Trophoblast cell (in vitro differentiated cells and primary cell): Measurements from ENCODE around the gene TCFL5.
A peak's percentile ranks its signal among the peaks of the same experiment; 100 is the strongest.

Source experiments
- DNase-seq, 2 donors: peaks; one replicate each; pipeline ENCODE4 v3.0.0-alpha.2; 2016
- H2AFZ ChIP-seq: 2 replicates; pipeline ENCODE4 v1.6.1; 2013; ENCODE audit warnings: low read length, moderate library complexity, mild to moderate bottlenecking; ENCODE audit not compliant: insufficient read depth, poor library complexity
- H2AK5ac ChIP-seq: 2 replicates; pipeline ENCODE4 v1.6.1; 2013; ENCODE audit warnings: mild to moderate bottlenecking, low read length
- H2BK120ac ChIP-seq: 2 replicates; pipeline ENCODE4 v1.6.1; 2013; ENCODE audit warnings: low read length, mild to moderate bottlenecking, moderate library complexity; ENCODE audit not compliant: insufficient read depth, poor library complexity
- H2BK12ac ChIP-seq: 2 replicates; pipeline ENCODE4 v1.6.1; 2013; ENCODE audit warnings: mild to moderate bottlenecking, low read length, moderate library complexity
- H2BK5ac ChIP-seq: 2 replicates; pipeline ENCODE4 v1.6.1; 2013; ENCODE audit warnings: low read length, low read depth, moderate library complexity, mild to moderate bottlenecking; ENCODE audit not compliant: poor library complexity
- H3K14ac ChIP-seq: 2 replicates; pipeline ENCODE4 v1.6.1; 2013; ENCODE audit warnings: mild to moderate bottlenecking, low read length
- H3K18ac ChIP-seq: 2 replicates; pipeline ENCODE4 v1.6.1; 2013; ENCODE audit warnings: mild to moderate bottlenecking, low read length
- H3K23ac ChIP-seq: 2 replicates; pipeline ENCODE4 v1.6.1; 2013; ENCODE audit warnings: low read length
- H3K27ac ChIP-seq: 2 replicates; pipeline ENCODE4 v1.5.1; 2013; ENCODE audit warnings: low read depth, mild to moderate bottlenecking, inconsistent platforms, low read length, moderate library complexity
- H3K27me3 ChIP-seq: 2 replicates; pipeline ENCODE4 v1.6.1; 2013; ENCODE audit warnings: inconsistent platforms, mild to moderate bottlenecking, low read length, moderate library complexity; ENCODE audit not compliant: insufficient read depth
- H3K36me3 ChIP-seq, 2 experiments: 1 replicate in 1 of 2; 2 replicates in 1 of 2; pipeline ENCODE4 v1.6.1; 2013; ENCODE audit warnings: low read length in 2 of 2, mild to moderate bottlenecking in 2 of 2, moderate library complexity in 1 of 2; ENCODE audit not compliant: insufficient read depth in 2 of 2, control insufficient read depth in 1 of 2
- H3K4ac ChIP-seq: 2 replicates; pipeline ENCODE4 v1.6.1; 2013; ENCODE audit warnings: low read depth, mild to moderate bottlenecking, low read length, moderate library complexity
- H3K4me1 ChIP-seq, 2 experiments: 1 replicate in 1 of 2; 2 replicates in 1 of 2; pipeline ENCODE4 v1.6.1; 2013; ENCODE audit warnings: low read length in 2 of 2, mild to moderate bottlenecking in 2 of 2, moderate library complexity in 1 of 2; ENCODE audit not compliant: insufficient read depth in 2 of 2, control insufficient read depth in 1 of 2
- H3K4me2 ChIP-seq: 2 replicates; pipeline ENCODE4 v1.6.1; 2013; ENCODE audit warnings: inconsistent platforms, mild to moderate bottlenecking, low read length, moderate library complexity
- H3K4me3 ChIP-seq: 2 replicates; pipeline ENCODE4 v1.5.1; 2013; ENCODE audit warnings: mild to moderate bottlenecking, low read depth, low read length, inconsistent platforms
- H3K79me1 ChIP-seq: one replicate; pipeline ENCODE4 v1.6.1; 2013; ENCODE audit warnings: low read length
- H3K79me2 ChIP-seq: 2 replicates; pipeline ENCODE4 v1.6.1; 2013; ENCODE audit warnings: low read length, mild to moderate bottlenecking; ENCODE audit not compliant: control insufficient read depth, insufficient read depth, poor library complexity
- H3K9ac ChIP-seq: 2 replicates; pipeline ENCODE4 v1.6.1; 2013; ENCODE audit warnings: mild to moderate bottlenecking, low read length
- H3K9me3 ChIP-seq: 2 replicates; pipeline ENCODE4 v1.6.1; 2013; ENCODE audit warnings: low read depth, mild to moderate bottlenecking, control low read depth, inconsistent platforms, low read length; ENCODE audit not compliant: insufficient read depth
- H4K12ac ChIP-seq: 2 replicates; pipeline ENCODE4 v1.6.1; 2013; ENCODE audit warnings: low read depth, mild to moderate bottlenecking, low read length, moderate library complexity
- H4K8ac ChIP-seq: 2 replicates; pipeline ENCODE4 v1.6.1; 2013; ENCODE audit warnings: low read depth, mild to moderate bottlenecking, low read length, moderate library complexity
- H4K91ac ChIP-seq: one replicate; pipeline ENCODE4 v1.6.1; 2013; ENCODE audit warnings: low read depth, mild to moderate bottlenecking, low read length, moderate library complexity
- WGBS: extraction: QIAGEN DNeasy Blood & Tissue Kit; methylation state at CpG from one replicate; pipeline ENCODE4 v1.1.7; 2013; ENCODE audit warnings: missing lambda C conversion rate; ENCODE audit not compliant: insufficient read length, insufficient coverage; ENCODE audit errors: extremely low coverage; 5-methylcytosine and 5-hydroxymethylcytosine counted together

TCFL5 gene

GRCh38 chr20:62792940-62793756, 68.5 kb downstream of the TCFL5 start:
- Histone ChIP-seq H2BK120ac (peak overlapping the region; percentile 70), H3K79me1 (peaks cover 22% of the 10 kb centered on the region), H2AK5ac (peak overlapping the region; percentile 92), H3K23ac (no peak overlapping the region), H3K4me3 (no peak overlapping the region), H2AFZ (peak overlapping the region; percentile 23), H3K27ac (no peak overlapping the region), H3K18ac (peak overlapping the region; percentile 22), H3K9ac (no peak overlapping the region), H3K27me3 (no peaks in the 10 kb centered on the region), H4K8ac (peak overlapping the region; percentile 56), H3K4me2 (no peak overlapping the region), H4K91ac (peak overlapping the region; percentile 22), H4K12ac (no peak overlapping the region), H3K79me2 (peaks cover 5% of the 10 kb centered on the region), H3K4ac (no peak overlapping the region), H3K36me3 (peaks cover 4 to 6% of the 10 kb centered on the region in 2 experiments), H2BK12ac (peak overlapping the region; percentile 95), H3K9me3 (peaks cover 3% of the 10 kb centered on the region), H3K4me1 (peaks cover 19 to 34% of the 10 kb centered on the region in 2 experiments), H2BK5ac (no peak overlapping the region), H3K14ac (peak overlapping the region; percentile 70)
- DNase-seq, result no peak
- WGBS, result no CpG with 5 or more reads among the region's 22 CpGs

- Histone ChIP-seq H2BK5ac (no peak overlapping the region), H3K79me2 (peaks cover 5% of the 10 kb centered on the region), H3K23ac (no peak overlapping the region), H3K36me3 (no peaks in the 10 kb centered on the region), H3K9ac (no peak overlapping the region), H4K12ac (no peak overlapping the region), H3K14ac (peak overlapping the region; percentile 70), H4K91ac (peak overlapping the region; percentile 36), H3K4ac (no peak overlapping the region), H3K4me2 (peak overlapping the region; percentile 44), H3K79me1 (peaks cover 22% of the 10 kb centered on the region), H3K4me3 (peak overlapping the region; percentile 11), H2BK120ac (peak overlapping the region; percentile 70), H2AK5ac (peak overlapping the region; percentile 92), H2BK12ac (peak overlapping the region; percentile 95), H3K4me1 (peaks cover 19 to 34% of the 10 kb centered on the region in 2 experiments), H3K27ac (peak overlapping the region; percentile 67), H4K8ac (peak overlapping the region; percentile 1), H2AFZ (peak overlapping the region; percentile 23), H3K9me3 (peaks cover 3% of the 10 kb centered on the region), H3K18ac (peak overlapping the region; percentile 22), H3K27me3 (no peaks in the 10 kb centered on the region)
- peak; percentile 51 to 54 for DNase-seq
- no CpG with 5 or more reads among the region's 9 CpGs for WGBS
These were observed 69.3 kb downstream of the TCFL5 start for GRCh38 chr20:62792182-62792939.

- no peak overlapping the region for H4K12ac ChIP-seq
- H3K4me1 ChIP-seq, result peaks cover 19 to 29% of the 10 kb centered on the region in 2 experiments
- H3K79me2 ChIP-seq, result peaks cover 3% of the 10 kb centered on the region
- peaks cover 3% of the 10 kb centered on the region for H3K9me3 ChIP-seq
- H2BK120ac ChIP-seq, result peak overlapping the region; percentile 45
- H3K79me1 ChIP-seq, result peaks cover 19% of the 10 kb centered on the region
- no peak overlapping the region for H2AK5ac ChIP-seq
- peak overlapping the region; percentile 43 for H3K27ac ChIP-seq
- no peaks in the 10 kb centered on the region for H3K36me3 ChIP-seq
- no peak overlapping the region for H3K18ac ChIP-seq
- peak; percentile 72 to 89 for DNase-seq
- H3K27me3 ChIP-seq, result no peaks in the 10 kb centered on the region
- H3K14ac ChIP-seq, result peak overlapping the region; percentile 1
- H3K4ac ChIP-seq, result no peak overlapping the region
- peak overlapping the region; percentile 1 for H4K8ac ChIP-seq
- no peak overlapping the region for H3K9ac ChIP-seq
- no peak overlapping the region for H3K23ac ChIP-seq
- no CpG with 5 or more reads among the region's 23 CpGs for WGBS
- peak overlapping the region; percentile 59 for H2BK5ac ChIP-seq
- H3K4me2 ChIP-seq, result peak overlapping the region; percentile 44
- no peak overlapping the region for H3K4me3 ChIP-seq
- peak overlapping the region; percentile 36 for H4K91ac ChIP-seq
- peak overlapping the region; percentile 16 for H2BK12ac ChIP-seq
- no peak overlapping the region for H2AFZ ChIP-seq
These were observed 70.1 kb downstream of the TCFL5 start for GRCh38 chr20:62791301-62792181.
